ENCODE results near the gene RPS3A.

The RPS3A gene

GRCh38 chr4:151104621-151105020, 5.2 kb downstream of the RPS3A start:
- H3K27ac ChIP-seq = no peak overlapping the region

GRCh38 chr4:151105454-151106032, 6.1 kb downstream of the RPS3A start:
- H3K9ac ChIP-seq (ENCODE audit: insufficient read length) = no peak overlapping the region
- H3K36me3 ChIP-seq (ENCODE audit: insufficient read depth, low read length) = peaks cover 78% of the 10 kb centered on the region
- no peaks in the 10 kb centered on the region for H3K9me3 ChIP-seq (ENCODE audit: low read depth, low read length)
- H3K4me3 ChIP-seq = no peak overlapping the region
- no peak for DNase-seq (ENCODE audit: low read depth, low spot score)
- peak; percentile 47 for TF ChIP-seq POLR2AphosphoS5 (IDR thresholded peaks at IDR 0.05; ENCODE audit: borderline replicate concordance, low read depth, low read length)
- no peak for TF ChIP-seq FOXP2 (optimal IDR thresholded peaks at IDR 0.05; ENCODE audit: control extremely low read depth, extremely low read length, insufficient read depth)
- TF ChIP-seq EZH2 (IDR thresholded peaks at IDR 0.05) = no peak
- 0 out of 2 replicates have a peak overlapping the region, but pooled peaks have one; percentile 21 for H3K27ac ChIP-seq

More at GRCh38 chr4:151104621-151105020, 5.2 kb downstream of the RPS3A start:
- Histone ChIP-seq H3K4me3 (no peak overlapping the region), H3K9ac (ENCODE audit: insufficient read length) (no peak overlapping the region), H3K36me3 (ENCODE audit: insufficient read depth, low read length) (peaks cover 85% of the 10 kb centered on the region), H3K9me3 (ENCODE audit: low read depth, low read length) (no peaks in the 10 kb centered on the region)
- TF ChIP-seq POLR2AphosphoS5 (IDR thresholded peaks at IDR 0.05; ENCODE audit: borderline replicate concordance, low read depth, low read length) = no peak
- no peak for TF ChIP-seq EZH2 (IDR thresholded peaks at IDR 0.05)
- DNase-seq (ENCODE audit: low read depth, low spot score) = no peak

- no peaks in the 10 kb centered on the region for H3K9me3 ChIP-seq (ENCODE audit: low read depth, low read length)
- peaks cover 63% of the 10 kb centered on the region for H3K36me3 ChIP-seq (ENCODE audit: insufficient read depth, low read length)
- DNase-seq (ENCODE audit: low read depth, low spot score) = no peak
- H3K4me3 ChIP-seq = no peak overlapping the region
- H3K27ac ChIP-seq = 0 out of 2 replicates have a peak overlapping the region, but pooled peaks have one; percentile 7
- no peak overlapping the region for H3K9ac ChIP-seq (ENCODE audit: insufficient read length)
- TF ChIP-seq FOXP2 (optimal IDR thresholded peaks at IDR 0.05; ENCODE audit: control extremely low read depth, extremely low read length, insufficient read depth) (no peak), EZH2 (IDR thresholded peaks at IDR 0.05) (no peak), POLR2AphosphoS5 (IDR thresholded peaks at IDR 0.05; ENCODE audit: borderline replicate concordance, low read depth, low read length) (peak; percentile 39; the same call in 1 of the 2 replicates)
Measured at GRCh38 chr4:151107063-151107462, 7.6 kb downstream of the RPS3A start.

- no peak for DNase-seq (ENCODE audit: low read depth, low spot score)
- Histone ChIP-seq H3K4me3 (no peak overlapping the region), H3K27ac (no peak overlapping the region), H3K36me3 (ENCODE audit: insufficient read depth, low read length) (peaks cover 32% of the 10 kb centered on the region), H3K9ac (ENCODE audit: insufficient read length) (no peak overlapping the region), H3K9me3 (ENCODE audit: low read depth, low read length) (no peaks in the 10 kb centered on the region)
- TF ChIP-seq POLR2AphosphoS5 (IDR thresholded peaks at IDR 0.05; ENCODE audit: borderline replicate concordance, low read depth, low read length) = no peak
- no peak for TF ChIP-seq FOXP2 (optimal IDR thresholded peaks at IDR 0.05; ENCODE audit: control extremely low read depth, extremely low read length, insufficient read depth)
- no peak for TF ChIP-seq EZH2 (IDR thresholded peaks at IDR 0.05)
Measured at GRCh38 chr4:151110236-151110635, 10.8 kb downstream of the RPS3A start.

- Histone ChIP-seq H3K36me3 (ENCODE audit: insufficient read depth, low read length) (no peaks in the 10 kb centered on the region; the same call in 1 of the 2 replicates), H3K27ac (peak overlapping the region; percentile 19; the same call in 1 of the 2 replicates), H3K9me3 (ENCODE audit: low read depth, low read length) (no peaks in the 10 kb centered on the region), H3K4me3 (no peak overlapping the region), H3K9ac (ENCODE audit: insufficient read length) (no peak overlapping the region)
- DNase-seq (ENCODE audit: low read depth, low spot score) = no peak
- TF ChIP-seq POLR2AphosphoS5 (IDR thresholded peaks at IDR 0.05; ENCODE audit: borderline replicate concordance, low read depth, low read length) = no peak
- no peak for TF ChIP-seq EZH2 (IDR thresholded peaks at IDR 0.05)
- TF ChIP-seq FOXP2 (optimal IDR thresholded peaks at IDR 0.05; ENCODE audit: control extremely low read depth, extremely low read length, insufficient read depth) = no peak
Measured at GRCh38 chr4:151114338-151114737, 14.9 kb downstream of the RPS3A start.

- no peak for DNase-seq (ENCODE audit: low read depth, low spot score)
- H3K9me3 ChIP-seq (ENCODE audit: low read depth, low read length) = no peaks in the 10 kb centered on the region
- no peak overlapping the region for H3K9ac ChIP-seq (ENCODE audit: insufficient read length)
- no peaks in the 10 kb centered on the region for H3K36me3 ChIP-seq (ENCODE audit: insufficient read depth, low read length)
- peak overlapping the region; percentile 19; the same call in 1 of the 2 replicates for H3K27ac ChIP-seq
- H3K4me3 ChIP-seq = no peak overlapping the region
- TF ChIP-seq POLR2AphosphoS5 (IDR thresholded peaks at IDR 0.05; ENCODE audit: borderline replicate concordance, low read depth, low read length) (no peak), FOXP2 (optimal IDR thresholded peaks at IDR 0.05; ENCODE audit: control extremely low read depth, extremely low read length, insufficient read depth) (no peak)
Measured at GRCh38 chr4:151114986-151115385, 15.6 kb downstream of the RPS3A start.

GRCh38 chr4:151117371-151117962, 18.0 kb downstream of the RPS3A start:
- no peaks in the 10 kb centered on the region for H3K36me3 ChIP-seq (ENCODE audit: insufficient read depth, low read length)
- H3K4me3 ChIP-seq = no peak overlapping the region
- no peaks in the 10 kb centered on the region for H3K9me3 ChIP-seq (ENCODE audit: low read depth, low read length)
- no peak overlapping the region for H3K27ac ChIP-seq
- peak; percentile 64 for DNase-seq (ENCODE audit: low read depth, low spot score)
- TF ChIP-seq POLR2AphosphoS5 (IDR thresholded peaks at IDR 0.05; ENCODE audit: borderline replicate concordance, low read depth, low read length) (no peak), EZH2 (IDR thresholded peaks at IDR 0.05) (no peak), FOXP2 (optimal IDR thresholded peaks at IDR 0.05; ENCODE audit: control extremely low read depth, extremely low read length, insufficient read depth) (no peak)
- no peak overlapping the region for H3K9ac ChIP-seq (ENCODE audit: insufficient read length)

- no peak for DNase-seq (ENCODE audit: low read depth, low spot score)
- Histone ChIP-seq H3K9me3 (ENCODE audit: low read depth, low read length) (no peaks in the 10 kb centered on the region), H3K27ac (no peak overlapping the region), H3K36me3 (ENCODE audit: insufficient read depth, low read length) (no peaks in the 10 kb centered on the region), H3K4me3 (no peak overlapping the region), H3K9ac (ENCODE audit: insufficient read length) (no peak overlapping the region)
- TF ChIP-seq EZH2 (IDR thresholded peaks at IDR 0.05) (no peak), FOXP2 (optimal IDR thresholded peaks at IDR 0.05; ENCODE audit: control extremely low read depth, extremely low read length, insufficient read depth) (no peak), POLR2AphosphoS5 (IDR thresholded peaks at IDR 0.05; ENCODE audit: borderline replicate concordance, low read depth, low read length) (no peak)
Measured at GRCh38 chr4:151129796-151130195, 30.4 kb downstream of the RPS3A start.

Measured in SK-N-MC (cell line).